Measurements from ENCODE around the gene EMX1.

- no peak for TF ChIP-seq ZNF274 (IDR thresholded peaks at IDR 0.05; ENCODE audit: low read length)
- no peak for TF ChIP-seq ZNF274 (tag by site-specific recombination; IDR thresholded peaks at IDR 0.05; ENCODE audit: borderline replicate concordance)
- no peak for TF ChIP-seq ZNF530 (tag by site-specific recombination; IDR thresholded peaks at IDR 0.05; ENCODE audit: low read depth)
- TF ChIP-seq CTCF (tag by site-specific recombination; IDR thresholded peaks at IDR 0.05), result no peak
Measured at GRCh38 chr2:72959554-72959953, 42.2 kb downstream of the EMX1 start.

All from HEK293 (cell line).